Ureter (tissue), 1 donor: ENCODE results near the gene MYO18A. TPM values are rescaled to one million over a fixed set of nuclear protein-coding genes. Genes with fewer than 3 reads are reported as not detected.
"Not testable (repeated sequence)": the region's sequence is repeated elsewhere in the genome, so short reads cannot be mapped to it uniquely, and the experiment has no call there.

Source experiments
- DNase-seq: peaks from one replicate; pipeline ENCODE4 v3.0.0-alpha.2; 2020; ENCODE audit warnings: low spot score
- total RNA-seq: library from RNA; stranded (reverse); gene quantifications from one replicate; pipeline ENCODE4 v1.2.4, GENCODE V29; 2023
- donor health status: DM: yes; HTN: yes; CAD: no.

Gene MYO18A
- total RNA-seq, 1 donor from 2014 or later, result 74.5 TPM

DNA sequence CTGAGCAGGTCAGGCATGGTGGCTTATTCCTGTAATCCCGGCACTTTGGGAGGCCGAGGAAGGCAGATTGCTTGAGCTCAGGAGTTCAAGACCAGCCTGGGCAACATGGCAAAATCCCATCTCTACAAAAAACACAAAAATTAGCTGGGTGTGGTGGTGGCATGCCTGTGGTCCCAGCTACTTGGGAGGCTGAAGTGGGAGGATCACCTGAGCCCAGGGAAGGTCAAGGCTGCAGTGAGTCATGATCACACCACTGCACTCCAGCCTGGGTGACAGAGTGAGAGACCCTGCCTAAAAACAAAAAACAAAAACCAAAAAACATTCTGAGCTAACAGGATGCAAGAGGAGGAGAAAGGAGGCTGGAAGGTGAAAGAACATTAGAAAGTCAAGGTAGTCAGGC, 33.0 kb downstream of the MYO18A start:
- DNase-seq, result not testable (repeated sequence)

DNA sequence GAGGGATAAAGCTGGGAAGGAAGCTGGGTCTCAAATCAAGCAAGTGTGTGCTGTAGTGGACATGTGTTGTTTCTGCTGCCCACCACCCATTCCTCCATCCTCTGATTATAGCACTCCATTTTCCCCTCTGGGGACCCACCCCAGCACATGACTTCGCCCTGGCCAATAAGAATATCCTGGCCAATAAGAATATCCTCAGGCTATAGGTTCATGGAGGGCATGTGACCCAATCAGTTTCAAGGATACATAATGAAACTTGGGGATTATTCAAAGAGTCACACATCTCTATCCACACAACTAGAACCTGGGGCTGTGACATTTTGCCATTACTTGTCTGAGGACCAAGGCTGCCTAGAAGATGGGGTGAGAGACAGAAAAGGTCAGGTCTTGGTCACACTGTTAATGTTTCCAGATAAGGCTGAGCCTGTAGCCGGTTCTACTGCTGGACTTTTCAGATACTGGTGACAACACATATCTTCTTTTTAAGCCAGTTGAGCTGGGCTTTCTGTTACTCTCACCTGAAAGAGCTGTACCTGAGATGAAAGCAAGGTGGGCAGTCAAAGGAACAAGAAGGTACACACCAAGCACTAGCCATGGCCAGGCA, 33.7 kb downstream of the MYO18A start:
- DNase-seq, result no peak

DNA sequence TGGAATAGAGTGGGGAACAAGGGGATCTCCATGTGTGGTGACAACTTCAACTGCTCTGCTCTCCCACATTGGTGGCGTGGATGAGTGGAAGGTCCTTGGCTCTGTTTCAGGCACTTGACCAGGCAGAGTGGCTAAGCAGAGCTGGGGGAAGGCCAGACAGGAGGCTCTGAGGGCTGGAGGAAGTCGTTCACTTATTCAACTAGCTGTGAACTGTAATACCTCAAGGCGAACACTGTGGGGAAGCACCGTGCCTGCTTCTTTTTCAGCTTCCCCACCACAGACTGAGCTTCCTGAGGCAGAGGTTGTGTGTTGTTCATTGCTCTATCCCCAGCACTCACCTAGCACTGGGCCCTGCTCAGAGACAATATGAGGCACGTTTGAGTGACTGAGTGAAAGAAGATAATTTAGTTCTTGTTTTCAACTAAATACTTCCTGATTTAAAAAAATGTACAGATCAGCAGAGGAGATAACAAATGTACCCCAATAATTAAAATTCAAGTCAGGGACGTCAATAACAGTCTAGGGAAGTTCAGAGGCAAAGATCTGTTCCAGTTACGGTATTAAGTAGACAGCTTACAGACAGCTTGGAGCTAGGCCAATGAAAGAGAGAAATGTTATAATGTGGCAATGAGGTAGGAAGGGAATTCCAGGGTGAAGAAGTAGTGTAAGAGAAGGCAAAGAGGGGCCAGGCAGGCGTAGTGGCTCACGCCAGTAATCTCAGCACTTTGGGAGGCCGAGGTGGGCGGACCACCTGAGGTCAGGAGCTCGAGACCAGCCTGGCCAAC, 34.7 kb downstream of the MYO18A start:
- DNase-seq, result peak; percentile 70

DNA sequence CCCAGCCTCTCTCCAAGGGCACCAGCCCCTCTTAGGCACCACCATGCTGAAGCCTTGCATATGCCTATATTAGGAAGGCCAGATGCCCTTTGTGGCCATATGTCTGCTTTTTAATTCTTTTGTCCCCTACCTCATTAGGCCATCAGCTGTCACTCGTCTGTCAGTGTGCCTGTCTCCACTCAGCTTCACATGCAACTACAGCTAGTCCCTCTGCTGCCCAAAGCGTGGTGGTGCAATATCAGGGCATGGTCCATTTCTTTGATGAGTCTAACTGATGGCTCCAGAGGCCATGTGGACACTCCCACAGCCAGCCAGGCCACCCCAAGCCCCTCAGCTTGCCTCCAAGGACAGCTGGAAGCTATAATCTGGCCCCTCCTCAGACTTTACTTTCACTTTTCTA, 36.3 kb downstream of the MYO18A start:
- no peak for DNase-seq

DNA sequence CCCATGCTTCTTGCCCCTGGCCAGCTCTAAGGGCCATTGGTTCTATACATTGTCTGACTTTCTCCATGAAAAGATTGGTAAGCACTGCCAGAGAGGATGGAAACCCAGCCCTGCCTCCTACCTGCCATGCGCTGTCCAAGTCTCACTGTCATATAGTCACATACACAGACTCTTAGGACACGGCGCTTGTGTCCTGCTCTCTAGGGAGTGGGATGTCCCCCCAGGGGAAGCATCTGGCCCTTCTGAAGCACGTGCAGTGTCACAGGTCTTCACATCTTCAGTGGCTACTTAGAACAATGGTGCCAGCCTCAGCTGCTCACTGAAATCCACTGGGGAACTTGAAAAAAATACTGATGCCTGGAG, 38.7 kb downstream of the MYO18A start:
- no peak for DNase-seq

DNA sequence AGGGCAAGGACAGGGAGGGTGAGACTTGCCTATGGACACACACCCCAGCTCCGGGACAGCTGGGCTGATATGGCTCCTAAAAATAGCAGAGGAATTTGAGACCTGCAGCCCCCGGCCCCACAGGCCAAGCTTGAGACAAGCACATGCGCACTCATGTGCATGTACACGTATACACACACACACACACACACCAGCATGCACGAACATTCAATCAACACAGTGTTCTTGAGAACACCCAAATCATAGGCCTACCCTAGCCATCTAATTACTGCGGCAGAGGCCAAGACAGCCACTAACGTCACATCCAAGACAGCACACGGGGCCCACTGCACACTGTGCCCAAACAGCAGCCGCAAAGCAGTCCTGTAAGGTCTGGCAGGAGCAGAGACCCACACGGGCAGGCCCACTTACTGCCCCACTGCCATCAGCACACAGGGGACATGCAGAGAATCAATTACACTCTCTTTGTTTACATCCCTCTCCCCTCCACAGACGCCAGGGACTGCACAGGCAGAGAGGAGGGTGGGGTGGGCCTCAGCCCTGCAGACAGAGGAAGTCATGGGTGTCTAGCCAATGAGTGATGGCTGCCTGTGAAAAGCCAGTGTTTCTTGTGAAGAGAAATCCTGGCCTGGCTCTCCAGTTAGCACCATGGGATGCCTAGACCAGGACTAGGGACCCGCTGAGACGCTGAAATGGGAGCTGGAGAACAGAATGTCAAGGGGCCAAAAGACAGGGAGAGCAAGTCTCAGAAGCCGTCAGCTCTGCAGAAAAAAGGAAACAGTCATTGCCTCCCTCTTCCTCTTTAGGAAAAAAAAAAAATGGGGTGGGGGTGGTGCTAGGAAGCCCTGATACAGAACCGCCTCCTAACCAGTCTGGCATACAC, 39.3 kb downstream of the MYO18A start:
- no peak for DNase-seq

DNA sequence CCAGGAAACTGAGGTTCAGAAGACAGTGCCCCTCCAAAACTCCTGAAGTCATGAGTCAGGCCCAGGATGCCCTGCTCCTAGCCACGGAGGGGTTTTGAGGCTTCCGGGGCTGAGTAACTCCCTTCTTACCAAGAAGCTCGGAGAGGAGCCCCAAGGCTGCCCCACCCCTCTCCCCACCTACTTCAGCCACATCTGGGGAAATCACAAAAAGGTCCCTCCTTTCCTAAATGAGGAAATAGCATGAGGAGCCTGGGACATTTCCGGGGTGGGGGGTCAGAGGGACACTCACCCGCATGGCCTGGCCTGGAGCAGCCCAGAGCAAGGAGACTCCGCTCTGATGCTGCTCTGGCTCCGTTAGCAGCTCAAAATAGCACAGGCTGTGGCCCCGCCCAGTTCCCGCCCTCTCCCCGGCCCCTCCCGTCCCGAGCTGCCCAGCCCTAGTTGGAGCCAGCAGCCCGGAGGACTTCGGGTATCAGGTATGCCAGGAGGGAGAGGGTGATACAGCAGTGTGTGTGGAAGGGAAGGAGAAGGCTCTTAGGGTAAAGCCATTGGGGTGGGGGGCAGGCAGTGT, 40.1 kb downstream of the MYO18A start:
- DNase-seq, result peak; percentile 89

DNA sequence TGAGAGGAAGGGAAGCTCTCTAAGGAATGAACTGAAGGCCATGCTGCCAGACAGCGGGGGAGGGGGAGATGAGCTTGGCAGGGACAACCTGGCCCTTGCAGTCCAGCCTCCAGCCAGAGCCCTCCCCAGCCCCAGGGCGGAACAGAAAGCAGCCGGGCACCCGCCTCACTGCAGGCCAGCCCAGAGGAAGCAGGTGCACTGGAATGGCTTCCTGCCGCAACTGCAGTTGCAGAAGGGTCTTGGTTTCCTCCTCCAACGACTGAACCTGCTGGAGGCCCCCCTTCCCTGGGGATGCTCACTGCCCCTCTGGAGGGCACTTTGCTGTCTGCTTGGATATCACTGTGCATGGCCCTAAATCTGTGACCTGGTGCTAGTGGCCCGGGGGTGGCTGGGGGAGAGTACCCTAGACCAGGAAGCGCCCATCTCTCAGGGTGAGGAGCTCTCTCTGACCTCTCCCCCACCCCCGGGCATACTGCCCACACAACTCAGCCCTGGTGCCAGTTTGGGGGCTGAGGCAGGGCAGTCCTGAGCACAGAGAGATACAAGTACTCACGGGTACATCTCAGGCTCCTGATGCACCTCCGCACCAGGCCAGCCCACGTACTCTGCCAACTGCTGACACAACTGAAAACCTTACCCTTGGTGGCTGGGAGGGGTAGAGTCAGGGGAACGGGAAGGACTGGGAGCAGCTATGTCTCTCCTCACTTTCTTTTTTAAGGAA, 41.1 kb downstream of the MYO18A start:
- DNase-seq, result no peak

DNA sequence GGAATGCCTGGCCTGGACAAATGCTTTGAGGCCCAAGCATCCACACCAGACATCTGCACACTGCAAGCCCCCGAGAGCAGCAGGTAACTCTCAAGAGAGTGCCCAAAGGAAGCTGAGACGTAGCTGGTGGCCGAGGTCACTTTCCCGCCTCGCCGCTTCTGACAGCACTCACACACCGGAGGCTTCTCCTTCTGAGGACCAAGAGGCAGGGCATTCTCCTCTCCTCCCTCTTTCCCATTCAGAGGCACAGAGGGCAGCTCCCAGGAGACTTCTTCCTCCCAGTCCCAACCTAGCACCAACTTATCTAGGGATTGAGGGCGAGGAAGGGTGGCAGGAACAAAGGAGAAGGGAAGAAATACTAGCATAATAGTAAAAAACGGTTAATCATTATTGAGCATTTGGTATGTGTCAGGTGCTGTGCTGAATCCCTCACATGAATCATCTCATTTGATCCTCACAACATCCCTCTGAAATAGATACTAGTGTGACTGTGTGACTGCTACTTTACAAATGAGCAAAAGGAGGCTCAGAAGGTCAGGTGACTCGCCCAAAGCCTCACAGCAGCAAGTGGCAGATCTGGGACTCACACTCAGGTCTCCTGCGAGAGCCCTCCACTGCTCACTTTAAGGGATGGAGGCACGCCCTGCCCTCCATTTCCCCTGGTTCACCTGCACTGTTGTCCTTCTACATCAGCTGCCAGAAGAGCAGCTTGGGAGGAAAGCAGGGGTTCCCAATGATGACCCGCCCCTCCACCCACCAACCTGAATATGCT, 41.8 kb downstream of the MYO18A start:
- no peak for DNase-seq

DNA sequence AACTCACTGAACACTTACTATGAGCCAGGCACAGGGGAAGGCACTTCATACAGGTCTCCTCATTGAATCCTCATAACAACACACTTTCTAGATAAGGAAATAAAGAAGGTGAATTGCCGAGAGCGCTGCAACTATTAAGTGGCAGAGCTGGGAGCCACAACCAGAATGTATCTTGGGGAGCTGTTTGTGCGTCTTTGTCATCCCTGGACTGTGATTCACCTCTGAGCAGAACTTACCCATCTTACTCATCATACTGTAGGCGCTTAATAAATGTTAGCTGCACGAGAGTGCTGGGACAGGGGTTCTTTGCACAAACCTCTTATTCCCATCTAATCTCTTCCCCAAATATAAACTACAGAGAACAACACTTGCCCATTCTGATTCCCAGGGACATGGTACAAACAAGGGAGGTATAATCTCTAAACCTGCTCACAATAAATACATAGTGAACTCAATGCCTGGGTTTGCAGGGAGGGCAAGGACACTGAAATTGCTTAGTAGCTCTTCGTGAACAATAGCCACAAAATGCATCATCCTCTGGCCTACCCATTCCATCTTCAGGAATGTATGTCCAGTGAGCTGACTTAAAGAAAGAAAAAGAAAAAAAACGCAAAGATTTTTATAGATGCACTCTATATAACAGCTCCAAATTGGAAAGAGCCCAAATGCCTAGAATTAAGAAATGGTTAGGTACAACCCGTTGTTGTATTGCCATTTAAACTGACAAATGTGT, 43.0 kb downstream of the MYO18A start:
- no peak for DNase-seq

DNA sequence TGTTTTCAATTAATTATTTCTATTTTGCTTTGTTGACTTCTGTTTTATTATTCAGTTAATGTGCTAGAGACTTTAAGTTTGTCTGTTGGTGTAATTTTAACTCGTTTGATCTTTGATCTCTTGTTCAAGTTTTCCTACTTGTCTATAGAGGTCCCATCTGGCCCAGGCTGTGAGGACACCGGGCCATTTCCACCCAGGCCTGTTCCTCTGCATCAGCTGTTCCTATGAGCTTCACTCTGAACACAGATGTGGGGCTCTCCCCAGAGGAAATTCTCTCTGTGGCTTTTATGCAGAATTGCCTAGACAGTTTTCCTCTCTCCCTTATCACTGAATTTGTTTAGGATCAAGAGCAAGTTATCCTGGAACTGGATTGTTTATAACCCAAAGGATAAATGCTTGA, 44.7 kb downstream of the MYO18A start:
- no peak for DNase-seq

DNA sequence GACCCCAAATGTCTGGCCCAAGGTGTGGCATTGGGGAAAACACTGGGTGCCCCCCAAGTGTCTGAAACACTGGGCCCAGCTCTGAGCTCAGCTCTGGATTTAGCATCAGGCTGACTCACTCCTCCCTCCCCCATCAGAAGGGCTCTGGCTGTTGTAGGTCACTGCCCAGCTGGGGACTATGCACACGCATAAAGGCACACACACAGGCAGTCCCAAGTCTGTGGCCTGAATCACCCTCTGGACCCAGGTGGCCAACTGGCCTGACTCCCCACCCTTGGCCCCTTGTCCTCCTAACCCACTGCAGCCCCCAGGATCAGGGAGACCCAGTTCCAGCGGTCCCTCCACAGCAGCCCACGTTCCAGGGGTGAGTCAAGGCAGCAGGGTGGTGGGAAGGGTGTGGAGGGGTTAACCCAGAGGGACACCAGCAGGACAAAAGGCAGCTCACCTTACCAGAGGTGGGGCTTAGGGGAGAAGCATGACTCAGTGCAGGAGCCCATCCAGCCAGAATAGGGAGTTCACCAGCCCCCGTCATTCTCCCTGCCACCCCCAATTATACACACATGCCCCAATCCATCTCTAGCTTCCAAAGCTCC, 47.0 kb downstream of the MYO18A start:
- DNase-seq, result no peak

DNA sequence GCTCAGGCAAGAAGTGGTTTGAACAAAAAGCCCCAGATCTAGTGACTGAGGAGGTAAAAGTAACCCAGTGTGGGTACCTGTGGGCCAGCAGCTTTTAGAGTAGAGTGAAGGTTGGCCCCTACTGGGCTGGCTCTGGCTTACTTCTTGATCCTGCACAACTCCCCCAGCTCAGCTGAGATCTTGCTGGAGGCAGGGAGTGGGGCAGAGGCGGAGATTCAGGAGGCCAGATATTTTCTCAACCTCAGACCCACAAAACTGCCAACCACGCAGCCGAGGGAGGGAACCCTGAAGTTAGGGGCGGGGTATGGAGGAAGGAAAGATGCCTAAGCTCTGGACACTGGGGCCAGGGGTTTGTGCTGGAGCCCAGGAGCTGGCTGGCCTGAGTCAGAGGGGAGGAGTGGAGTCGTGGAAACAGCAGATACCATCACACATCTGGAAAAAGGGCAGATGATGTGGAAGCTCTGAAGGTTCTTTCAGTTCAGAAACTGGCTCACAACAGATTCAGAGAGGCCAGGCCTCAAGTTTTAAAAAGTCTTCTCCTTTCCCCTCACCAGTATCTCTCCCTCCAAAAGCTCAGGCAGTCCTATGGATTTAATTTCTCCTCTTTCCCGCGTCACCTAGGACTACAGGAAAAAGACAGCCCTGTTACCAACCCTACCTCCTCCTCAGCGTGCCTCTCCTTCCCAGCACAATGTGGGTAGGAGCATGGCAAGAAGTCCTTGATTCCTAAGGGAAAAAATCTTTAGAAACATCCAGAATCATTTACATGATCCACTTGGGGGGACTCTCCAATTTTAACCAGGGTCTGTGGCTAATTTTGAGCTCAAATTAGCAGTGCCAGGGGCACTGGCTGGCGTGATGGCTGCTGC, 48.1 kb downstream of the MYO18A start:
- no peak for DNase-seq

DNA sequence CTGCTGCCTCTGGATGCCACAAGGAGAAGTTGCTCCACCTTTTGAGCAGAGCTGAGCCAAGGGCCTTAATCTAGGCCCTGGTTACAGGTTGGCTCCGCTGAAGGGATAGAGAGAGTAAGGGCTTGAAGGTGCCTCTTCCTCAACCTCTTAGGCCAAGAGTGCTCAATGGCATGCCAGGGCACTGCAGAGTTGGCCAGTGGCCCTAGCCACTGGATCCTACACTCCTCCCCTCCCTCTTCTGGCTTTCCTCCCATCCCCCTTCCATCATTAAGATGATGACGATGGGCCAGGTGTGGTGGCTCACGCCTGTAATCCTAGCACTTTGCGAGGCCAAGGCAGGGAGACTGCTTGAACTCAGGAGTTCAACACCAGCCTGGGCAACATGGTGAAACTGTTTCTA, 50.5 kb downstream of the MYO18A start:
- no peak for DNase-seq

DNA sequence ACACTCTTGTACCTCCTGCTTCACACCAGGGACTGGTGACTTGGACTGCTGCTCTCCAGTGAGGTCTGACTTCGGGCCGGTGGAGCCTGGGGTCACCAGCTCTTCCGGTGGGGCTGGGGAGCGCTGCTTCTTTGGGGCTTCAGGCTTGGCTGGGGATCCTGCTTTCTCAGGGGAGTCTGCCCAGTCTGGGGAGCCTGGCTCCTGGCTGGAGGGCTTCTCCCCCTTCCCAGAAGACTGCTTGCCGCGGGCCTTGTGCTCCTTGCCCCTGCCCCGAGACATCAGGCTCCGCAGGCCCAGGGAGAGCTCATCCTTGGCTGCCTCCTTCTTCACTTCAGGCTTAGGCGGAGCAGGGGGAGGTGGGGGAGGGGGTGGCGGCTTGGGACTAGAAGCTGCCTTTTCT, 52.4 kb downstream of the MYO18A start:
- no peak for DNase-seq

DNA sequence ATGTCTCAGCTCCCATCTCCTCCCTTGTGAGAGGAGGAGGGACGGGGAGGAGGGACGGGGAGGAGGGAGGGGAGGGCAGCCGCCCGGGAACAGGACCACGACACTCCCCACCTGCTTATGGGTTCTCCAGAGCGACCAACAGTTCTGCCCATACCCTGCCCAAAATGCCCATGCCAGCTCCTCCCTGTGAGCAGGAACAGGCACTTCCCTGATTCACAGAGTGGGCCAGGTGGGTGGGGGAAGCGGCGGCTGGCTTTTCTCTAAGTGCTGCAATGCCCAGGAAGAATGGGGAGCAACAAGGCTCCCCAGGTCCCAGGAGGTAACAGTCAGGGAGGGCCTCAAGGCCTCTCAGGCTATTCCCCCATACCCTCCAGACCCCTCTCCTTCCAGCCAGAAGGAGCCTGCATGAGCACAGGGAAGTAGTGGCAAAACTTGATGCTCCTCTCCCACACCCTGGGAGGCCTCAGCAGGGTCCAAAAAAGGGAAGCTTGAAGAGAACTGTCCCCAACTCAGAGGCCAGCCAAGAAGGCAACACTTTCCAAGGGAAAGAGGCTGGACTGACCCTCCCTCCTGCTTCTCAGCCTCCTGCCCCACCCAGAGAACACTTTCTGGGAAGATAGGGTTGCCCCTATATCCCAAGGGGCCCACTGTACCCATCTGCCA, 53.8 kb downstream of the MYO18A start:
- no peak for DNase-seq

DNA sequence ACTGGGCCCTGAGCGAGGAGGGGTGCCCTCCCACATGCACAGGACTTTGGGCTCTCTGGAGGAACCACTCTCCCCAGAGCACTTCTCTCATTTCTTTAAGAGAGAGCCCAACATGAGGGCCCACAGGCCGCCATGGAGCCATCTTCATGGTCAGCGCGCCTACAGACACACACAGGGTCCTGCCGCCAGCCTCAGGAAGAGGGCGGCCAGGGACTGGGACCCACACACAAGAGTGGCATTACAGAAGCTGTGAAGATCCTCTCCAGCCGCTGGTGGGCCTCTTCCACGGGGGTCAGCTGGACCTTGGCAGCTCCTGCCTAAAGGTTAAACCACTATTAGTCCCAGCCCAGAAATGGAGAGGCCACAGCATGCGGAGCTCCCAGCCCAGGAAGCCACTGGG, 54.5 kb downstream of the MYO18A start:
- DNase-seq, result no peak

DNA sequence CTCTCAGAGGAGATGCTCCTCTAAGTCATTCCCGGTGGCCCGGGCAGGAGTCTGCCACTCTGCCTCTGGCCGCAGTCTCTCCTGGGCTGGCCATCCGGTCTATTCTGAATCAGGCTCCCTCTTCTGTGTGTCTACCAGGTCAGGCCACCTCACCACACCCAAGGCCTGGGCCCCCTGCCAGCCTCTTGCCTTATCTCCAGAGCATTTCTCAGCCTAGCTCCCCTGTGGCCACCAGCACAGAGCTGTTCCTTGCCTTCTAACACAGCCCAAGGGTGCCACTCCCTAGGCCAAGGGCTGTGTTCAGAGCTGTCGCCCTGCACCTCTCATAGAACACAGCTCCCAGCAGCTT, 55.3 kb downstream of the MYO18A start:
- DNase-seq, result no peak
